ENCODE results near the gene ACKR1.
A peak's percentile ranks its signal among the peaks of the same experiment; 100 is the strongest.

ACKR1 gene

DNA sequence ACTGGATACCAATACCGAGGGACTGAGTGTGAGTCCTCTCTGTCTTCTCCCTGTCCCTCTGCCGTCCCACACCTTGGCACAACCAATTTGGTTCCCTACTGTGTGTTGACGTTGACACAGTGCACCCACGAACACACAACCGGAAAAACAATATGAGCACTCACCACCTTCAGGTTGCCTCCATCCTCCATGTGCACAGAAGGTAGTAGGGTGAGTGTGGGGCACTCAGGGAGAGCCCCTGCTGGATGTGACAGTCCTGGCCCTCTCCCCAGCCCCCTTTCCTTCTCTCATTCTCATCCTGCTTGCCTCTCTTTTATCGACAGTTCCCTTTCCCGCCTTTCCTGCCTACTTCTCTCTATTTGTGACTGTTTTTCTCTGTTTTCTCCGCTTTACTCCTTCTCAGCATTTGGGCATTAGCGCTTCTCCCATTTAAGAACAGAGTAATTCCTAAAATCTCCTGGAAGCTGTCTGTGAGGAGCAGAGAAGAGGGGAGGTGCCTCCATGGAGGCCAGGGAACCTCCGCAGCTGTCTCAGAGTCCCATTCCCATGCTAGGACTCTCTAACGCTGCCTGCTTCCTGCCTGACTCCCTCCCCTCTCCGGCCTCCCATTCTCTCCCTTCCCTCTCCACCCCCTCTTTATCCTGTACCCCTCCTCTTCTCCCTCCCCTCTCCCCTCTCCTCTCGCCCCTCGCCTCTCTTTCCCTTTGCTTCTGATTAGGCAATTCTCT lies 16.9 kb upstream of the ACKR1 start:
- no peaks in the 10 kb centered on the region for H3K27me3 ChIP-seq (ENCODE audit: control insufficient read depth, insufficient read depth, low read length)
- peaks cover 1% of the 10 kb centered on the region; the same call in 1 of the 2 replicates for H3K4me1 ChIP-seq (ENCODE audit: control insufficient read depth, insufficient read depth, low read length)
- no CpG with 5 or more reads among the region's 14 CpGs for WGBS (ENCODE audit: insufficient coverage, insufficient read length)
- no peak for DNase-seq (ENCODE audit: low read depth, low spot score)
- no peaks in the 10 kb centered on the region for H3K9me3 ChIP-seq (ENCODE audit: control insufficient read depth, insufficient read depth, low read length)
- peak overlapping the region; percentile 68; the same call in 1 of the 2 replicates for H3K4me3 ChIP-seq (ENCODE audit: low read length)
- no peak overlapping the region for H3K27ac ChIP-seq (ENCODE audit: low read length)
- H3K36me3 ChIP-seq (ENCODE audit: control insufficient read depth, insufficient read depth, low read length) = no peaks in the 10 kb centered on the region

DNA sequence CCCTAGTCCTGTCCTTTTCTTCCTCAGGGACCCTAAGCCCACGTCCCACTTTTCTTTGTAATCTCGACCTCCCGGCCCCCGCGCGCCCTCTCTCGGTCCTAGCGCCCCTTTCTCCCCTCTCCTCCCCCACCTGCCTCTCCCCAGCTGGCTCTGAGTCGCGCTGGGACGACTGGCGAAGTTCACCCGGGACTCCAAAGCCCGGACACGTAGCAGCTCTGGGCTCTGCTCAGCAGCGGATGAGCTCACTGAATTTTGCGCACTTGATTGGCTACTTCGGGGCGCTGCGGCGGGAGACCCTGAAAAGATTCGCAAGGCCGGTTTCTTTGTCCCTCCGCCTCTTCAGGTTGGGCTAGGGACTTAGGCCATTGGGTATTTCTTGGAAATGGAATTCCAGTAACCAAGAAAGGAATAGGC lies 16.3 kb upstream of the ACKR1 start:
- peak overlapping the region; percentile 68; the same call in 1 of the 2 replicates for H3K4me3 ChIP-seq (ENCODE audit: low read length)
- WGBS (ENCODE audit: insufficient coverage, insufficient read length) = no CpG with 5 or more reads among the region's 24 CpGs
- no peaks in the 10 kb centered on the region for H3K36me3 ChIP-seq (ENCODE audit: control insufficient read depth, insufficient read depth, low read length)
- H3K27me3 ChIP-seq (ENCODE audit: control insufficient read depth, insufficient read depth, low read length) = no peaks in the 10 kb centered on the region
- no peak overlapping the region for H3K27ac ChIP-seq (ENCODE audit: low read length)
- no peaks in the 10 kb centered on the region for H3K9me3 ChIP-seq (ENCODE audit: control insufficient read depth, insufficient read depth, low read length)
- DNase-seq (ENCODE audit: low read depth, low spot score) = peak; percentile 79
- H3K4me1 ChIP-seq (ENCODE audit: control insufficient read depth, insufficient read depth, low read length) = peaks cover 1% of the 10 kb centered on the region; the same call in 1 of the 2 replicates

DNA sequence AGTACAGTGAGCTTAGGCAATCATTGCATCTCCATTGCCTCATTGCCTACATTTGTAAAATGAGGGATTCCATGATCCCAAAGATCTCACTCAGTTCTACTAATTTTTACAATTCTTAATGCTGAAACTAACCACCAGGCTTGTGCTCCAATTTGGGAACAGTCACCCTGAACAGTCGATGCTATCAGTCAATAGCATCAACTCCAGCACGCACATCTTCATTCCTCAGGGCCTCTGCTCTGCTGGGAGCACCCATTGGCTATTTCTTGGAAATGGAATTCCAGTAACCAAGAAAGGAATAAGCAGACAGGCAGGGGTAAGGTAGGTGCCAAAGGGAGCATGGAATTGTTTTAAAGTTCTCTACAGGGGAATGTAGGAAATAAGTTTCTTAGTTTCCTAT lies 14.2 kb upstream of the ACKR1 start:
- Histone ChIP-seq H3K4me3 (ENCODE audit: low read length) (no peak overlapping the region), H3K9me3 (ENCODE audit: control insufficient read depth, insufficient read depth, low read length) (no peaks in the 10 kb centered on the region), H3K36me3 (ENCODE audit: control insufficient read depth, insufficient read depth, low read length) (no peaks in the 10 kb centered on the region), H3K4me1 (ENCODE audit: control insufficient read depth, insufficient read depth, low read length) (no peaks in the 10 kb centered on the region; the same call in 1 of the 2 replicates), H3K27ac (ENCODE audit: low read length) (no peak overlapping the region), H3K27me3 (ENCODE audit: control insufficient read depth, insufficient read depth, low read length) (no peaks in the 10 kb centered on the region)
- no peak for DNase-seq (ENCODE audit: low read depth, low spot score)
- WGBS (ENCODE audit: insufficient coverage, insufficient read length) = no CpG with 5 or more reads among the region's 2 CpGs

DNA sequence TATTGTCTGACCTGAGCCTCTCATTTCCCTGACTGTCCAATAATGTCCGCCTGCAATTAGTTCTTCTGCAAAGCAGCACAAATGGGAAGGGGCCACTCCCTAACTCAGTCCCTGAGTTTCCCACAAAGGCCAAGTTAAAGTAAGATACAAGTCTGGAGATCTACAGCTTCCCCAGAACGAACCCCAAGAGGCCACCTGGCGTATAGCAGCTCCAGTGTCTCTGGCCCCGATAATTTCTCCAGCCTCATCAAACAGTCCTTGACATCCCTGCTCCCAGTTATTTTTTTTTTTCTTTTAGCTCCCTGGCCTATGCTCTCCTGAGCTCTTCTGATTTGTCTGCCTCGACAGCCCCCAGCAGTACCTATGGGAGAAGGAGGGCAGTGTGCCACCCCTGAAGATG lies 8.1 kb upstream of the ACKR1 start:
- Histone ChIP-seq H3K27me3 (ENCODE audit: control insufficient read depth, insufficient read depth, low read length) (no peaks in the 10 kb centered on the region), H3K36me3 (ENCODE audit: control insufficient read depth, insufficient read depth, low read length) (no peaks in the 10 kb centered on the region), H3K4me3 (ENCODE audit: low read length) (no peak overlapping the region), H3K27ac (ENCODE audit: low read length) (no peak overlapping the region), H3K4me1 (ENCODE audit: control insufficient read depth, insufficient read depth, low read length) (0 out of 2 replicates have a peak, but pooled peaks cover 1% of the 10 kb centered on the region), H3K9me3 (ENCODE audit: control insufficient read depth, insufficient read depth, low read length) (no peaks in the 10 kb centered on the region)
- no CpG with 5 or more reads among the region's 5 CpGs for WGBS (ENCODE audit: insufficient coverage, insufficient read length)
- DNase-seq (ENCODE audit: low read depth, low spot score) = no peak

DNA sequence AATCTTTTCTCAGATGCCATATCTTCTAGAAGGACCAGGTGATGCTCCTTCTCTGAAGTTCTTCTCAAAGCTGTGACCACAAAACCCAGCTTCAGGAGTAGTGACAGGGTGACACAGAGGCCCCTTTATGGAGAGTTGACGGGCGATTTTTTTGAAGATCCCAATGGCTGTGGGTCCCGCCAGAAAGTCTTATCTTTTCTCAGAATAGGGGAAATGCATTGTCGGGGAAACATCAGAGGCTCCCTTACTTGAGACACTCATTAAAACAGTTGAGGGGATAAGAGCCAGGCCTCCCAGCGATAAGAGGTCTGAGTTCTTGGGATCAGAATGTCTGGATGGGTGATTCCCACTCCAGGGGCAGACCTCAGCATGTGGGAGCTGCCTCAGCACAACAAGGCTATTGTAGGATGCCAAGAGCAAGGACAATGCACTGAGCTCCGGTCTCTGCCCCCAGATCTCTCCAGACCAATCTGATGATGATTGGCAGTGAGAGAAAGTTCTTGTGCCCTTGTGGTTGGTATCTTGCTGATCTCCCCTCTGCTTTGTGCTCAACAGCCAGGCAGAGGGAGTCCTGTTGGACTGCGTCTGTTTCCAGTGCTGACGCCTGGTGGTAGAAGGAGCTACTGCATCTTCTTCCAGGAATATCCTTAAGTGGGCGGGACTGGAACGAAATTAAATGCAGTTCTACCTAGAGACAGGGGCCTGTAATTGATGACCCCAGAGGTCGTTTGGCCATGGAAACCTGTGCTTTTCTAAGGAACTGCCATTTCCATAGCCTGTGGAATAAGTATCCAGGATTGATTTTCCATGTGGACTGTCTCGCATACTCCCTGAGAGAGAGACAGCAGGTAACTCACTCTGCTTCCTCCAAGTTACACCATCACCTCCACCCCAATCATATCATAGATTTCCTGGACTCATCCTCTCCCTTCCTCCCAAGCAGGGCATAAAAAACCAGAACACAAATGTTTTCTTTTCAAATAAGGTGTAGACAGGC lies 6.8 kb upstream of the ACKR1 start:
- H3K27me3 ChIP-seq (ENCODE audit: control insufficient read depth, insufficient read depth, low read length) = no peaks in the 10 kb centered on the region
- H3K9me3 ChIP-seq (ENCODE audit: control insufficient read depth, insufficient read depth, low read length) = no peaks in the 10 kb centered on the region
- no peak overlapping the region for H3K4me3 ChIP-seq (ENCODE audit: low read length)
- WGBS (ENCODE audit: insufficient coverage, insufficient read length) = no CpG with 5 or more reads among the region's 12 CpGs
- DNase-seq (ENCODE audit: low read depth, low spot score) = no peak
- no peak overlapping the region for H3K27ac ChIP-seq (ENCODE audit: low read length)
- H3K36me3 ChIP-seq (ENCODE audit: control insufficient read depth, insufficient read depth, low read length) = no peaks in the 10 kb centered on the region
- 0 out of 2 replicates have a peak, but pooled peaks cover 1% of the 10 kb centered on the region for H3K4me1 ChIP-seq (ENCODE audit: control insufficient read depth, insufficient read depth, low read length)

DNA sequence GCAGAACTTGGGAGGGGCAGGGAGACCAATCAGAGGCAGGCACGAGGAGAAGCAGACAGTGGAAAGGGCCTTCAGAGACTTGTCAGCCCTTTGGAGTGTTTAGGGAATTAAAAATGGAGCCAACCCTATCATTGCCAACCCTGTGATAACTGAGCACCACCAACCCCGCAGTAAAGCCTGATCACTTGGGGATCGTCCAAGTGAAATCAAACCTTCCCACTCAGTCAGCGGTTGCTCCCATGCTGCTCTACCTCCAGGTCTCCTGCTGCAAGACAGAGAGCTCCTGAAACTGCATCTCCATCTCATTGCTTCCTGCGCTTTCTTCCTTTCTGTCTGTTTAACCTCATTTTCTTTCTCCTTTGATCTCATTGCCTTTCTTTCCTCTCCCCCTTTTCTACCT lies 4.8 kb upstream of the ACKR1 start:
- 0 out of 2 replicates have a peak, but pooled peaks cover 1% of the 10 kb centered on the region for H3K4me1 ChIP-seq (ENCODE audit: control insufficient read depth, insufficient read depth, low read length)
- no peak overlapping the region for H3K27ac ChIP-seq (ENCODE audit: low read length)
- no peak overlapping the region for H3K4me3 ChIP-seq (ENCODE audit: low read length)
- WGBS (ENCODE audit: insufficient coverage, insufficient read length) = no CpG with 5 or more reads among the region's 5 CpGs
- H3K9me3 ChIP-seq (ENCODE audit: control insufficient read depth, insufficient read depth, low read length) = no peaks in the 10 kb centered on the region
- DNase-seq (ENCODE audit: low read depth, low spot score) = no peak
- H3K36me3 ChIP-seq (ENCODE audit: control insufficient read depth, insufficient read depth, low read length) = no peaks in the 10 kb centered on the region
- no peaks in the 10 kb centered on the region for H3K27me3 ChIP-seq (ENCODE audit: control insufficient read depth, insufficient read depth, low read length)

DNA sequence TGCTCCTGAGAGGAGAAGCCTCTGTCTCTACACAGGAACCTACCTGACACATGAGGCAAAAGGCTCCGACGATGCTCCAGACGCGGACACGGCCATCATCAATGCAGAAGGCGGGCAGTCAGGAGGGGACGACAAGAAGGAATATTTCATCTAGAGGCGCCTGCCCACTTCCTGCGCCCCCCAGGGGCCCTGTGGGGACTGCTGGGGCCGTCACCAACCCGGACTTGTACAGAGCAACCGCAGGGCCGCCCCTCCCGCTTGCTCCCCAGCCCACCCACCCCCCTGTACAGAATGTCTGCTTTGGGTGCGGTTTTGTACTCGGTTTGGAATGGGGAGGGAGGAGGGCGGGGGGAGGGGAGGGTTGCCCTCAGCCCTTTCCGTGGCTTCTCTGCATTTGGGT lies 3.9 kb upstream of the ACKR1 start:
- 0 out of 2 replicates have a peak, but pooled peaks cover 1% of the 10 kb centered on the region for H3K4me1 ChIP-seq (ENCODE audit: control insufficient read depth, insufficient read depth, low read length)
- no peak for DNase-seq (ENCODE audit: low read depth, low spot score)
- no peaks in the 10 kb centered on the region for H3K36me3 ChIP-seq (ENCODE audit: control insufficient read depth, insufficient read depth, low read length)
- WGBS (ENCODE audit: insufficient coverage, insufficient read length) = no CpG with 5 or more reads among the region's 18 CpGs
- H3K4me3 ChIP-seq (ENCODE audit: low read length) = no peak overlapping the region
- H3K27me3 ChIP-seq (ENCODE audit: control insufficient read depth, insufficient read depth, low read length) = no peaks in the 10 kb centered on the region
- no peaks in the 10 kb centered on the region for H3K9me3 ChIP-seq (ENCODE audit: control insufficient read depth, insufficient read depth, low read length)
- H3K27ac ChIP-seq (ENCODE audit: low read length) = no peak overlapping the region

DNA sequence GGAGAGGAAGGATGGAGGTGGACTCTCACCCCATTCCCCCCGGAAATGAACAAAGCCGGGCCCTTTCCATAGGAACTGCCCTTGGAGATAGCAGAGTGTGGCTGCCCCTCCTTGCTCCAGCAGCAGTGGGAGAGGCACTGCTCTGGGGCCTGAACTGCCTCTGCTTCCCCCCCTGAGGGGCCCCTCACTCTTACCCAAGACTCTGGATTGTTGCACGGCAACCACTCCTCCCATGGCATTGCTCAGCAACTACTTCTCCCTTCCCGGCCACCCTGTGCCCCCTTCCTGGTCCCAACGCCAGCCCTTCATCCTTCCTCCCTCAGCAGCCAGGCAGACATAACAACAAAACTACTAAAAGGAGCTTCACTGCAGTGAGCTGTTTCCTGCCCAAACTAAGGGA lies 3.0 kb upstream of the ACKR1 start:
- H3K36me3 ChIP-seq (ENCODE audit: control insufficient read depth, insufficient read depth, low read length) = no peaks in the 10 kb centered on the region
- no peaks in the 10 kb centered on the region for H3K9me3 ChIP-seq (ENCODE audit: control insufficient read depth, insufficient read depth, low read length)
- 0 out of 2 replicates have a peak, but pooled peaks cover 1% of the 10 kb centered on the region for H3K4me1 ChIP-seq (ENCODE audit: control insufficient read depth, insufficient read depth, low read length)
- no peak overlapping the region for H3K4me3 ChIP-seq (ENCODE audit: low read length)
- no peak overlapping the region for H3K27ac ChIP-seq (ENCODE audit: low read length)
- no peak for DNase-seq (ENCODE audit: low read depth, low spot score)
- no CpG with 5 or more reads among the region's 5 CpGs for WGBS (ENCODE audit: insufficient coverage, insufficient read length)
- no peaks in the 10 kb centered on the region for H3K27me3 ChIP-seq (ENCODE audit: control insufficient read depth, insufficient read depth, low read length)

DNA sequence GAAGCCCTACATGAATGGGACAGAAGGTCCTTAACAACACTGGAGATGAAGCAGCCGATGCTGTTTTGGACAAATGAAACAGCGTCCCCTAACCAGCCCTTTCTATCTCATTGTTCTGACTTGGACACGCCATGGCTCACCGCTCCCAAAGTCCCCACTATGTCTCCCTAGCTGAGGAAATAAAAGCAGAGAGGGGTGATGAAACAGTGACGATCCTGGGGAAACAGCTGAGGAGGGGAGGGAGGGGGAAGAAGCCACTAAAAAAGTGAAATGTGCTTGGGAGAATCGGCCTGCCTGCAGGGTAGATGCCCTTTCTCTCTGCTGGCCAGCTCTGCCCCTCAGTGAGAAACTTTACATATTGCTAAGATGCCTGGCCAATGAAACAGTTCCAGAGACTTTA lies 1.1 kb upstream of the ACKR1 start:
- no CpG with 5 or more reads among the region's 6 CpGs for WGBS (ENCODE audit: insufficient coverage, insufficient read length)
- Histone ChIP-seq H3K4me3 (ENCODE audit: low read length) (no peak overlapping the region), H3K27ac (ENCODE audit: low read length) (no peak overlapping the region), H3K36me3 (ENCODE audit: control insufficient read depth, insufficient read depth, low read length) (no peaks in the 10 kb centered on the region), H3K27me3 (ENCODE audit: control insufficient read depth, insufficient read depth, low read length) (no peaks in the 10 kb centered on the region), H3K4me1 (ENCODE audit: control insufficient read depth, insufficient read depth, low read length) (no peaks in the 10 kb centered on the region), H3K9me3 (ENCODE audit: control insufficient read depth, insufficient read depth, low read length) (no peaks in the 10 kb centered on the region)
- DNase-seq (ENCODE audit: low read depth, low spot score) = no peak

DNA sequence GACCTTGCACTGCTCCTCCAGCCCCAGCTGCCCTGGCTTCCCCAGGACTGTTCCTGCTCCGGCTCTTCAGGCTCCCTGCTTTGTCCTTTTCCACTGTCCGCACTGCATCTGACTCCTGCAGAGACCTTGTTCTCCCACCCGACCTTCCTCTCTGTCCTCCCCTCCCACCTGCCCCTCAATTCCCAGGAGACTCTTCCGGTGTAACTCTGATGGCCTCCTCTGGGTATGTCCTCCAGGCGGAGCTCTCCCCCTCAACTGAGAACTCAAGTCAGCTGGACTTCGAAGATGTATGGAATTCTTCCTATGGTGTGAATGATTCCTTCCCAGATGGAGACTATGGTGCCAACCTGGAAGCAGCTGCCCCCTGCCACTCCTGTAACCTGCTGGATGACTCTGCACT lies 550 bp downstream of the ACKR1 start:
- H3K36me3 ChIP-seq (ENCODE audit: control insufficient read depth, insufficient read depth, low read length) = no peaks in the 10 kb centered on the region
- H3K27ac ChIP-seq (ENCODE audit: low read length) = no peak overlapping the region
- H3K9me3 ChIP-seq (ENCODE audit: control insufficient read depth, insufficient read depth, low read length) = no peaks in the 10 kb centered on the region
- H3K4me1 ChIP-seq (ENCODE audit: control insufficient read depth, insufficient read depth, low read length) = no peaks in the 10 kb centered on the region
- DNase-seq (ENCODE audit: low read depth, low spot score) = no peak
- no peaks in the 10 kb centered on the region for H3K27me3 ChIP-seq (ENCODE audit: control insufficient read depth, insufficient read depth, low read length)
- no peak overlapping the region for H3K4me3 ChIP-seq (ENCODE audit: low read length)
- no CpG with 5 or more reads among the region's 6 CpGs for WGBS (ENCODE audit: insufficient coverage, insufficient read length)

All from iPS DF 6.9 (cell line).